ENCODE measurements around the gene MELK.

DNA sequence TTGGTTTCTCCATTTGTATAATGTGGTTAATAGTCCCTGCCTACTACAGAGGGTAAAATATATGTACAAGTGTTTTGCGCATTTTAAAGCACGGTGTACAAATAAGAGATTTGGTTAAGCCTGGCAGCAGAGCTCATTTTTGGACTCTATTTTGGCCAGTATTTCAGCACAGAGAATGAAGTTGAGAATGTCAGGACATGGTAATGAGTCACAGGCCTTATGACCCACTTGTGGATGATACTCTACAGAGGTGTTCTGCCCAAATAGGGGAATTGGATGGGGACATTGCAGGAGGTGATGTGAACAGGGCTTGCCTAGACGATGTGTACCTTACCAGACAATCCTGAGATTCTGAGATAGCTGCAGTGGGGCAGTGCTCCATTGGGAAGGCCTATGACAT is 50.6 kb downstream of the MELK start:
- TF ChIP-seq, protein P1, sequence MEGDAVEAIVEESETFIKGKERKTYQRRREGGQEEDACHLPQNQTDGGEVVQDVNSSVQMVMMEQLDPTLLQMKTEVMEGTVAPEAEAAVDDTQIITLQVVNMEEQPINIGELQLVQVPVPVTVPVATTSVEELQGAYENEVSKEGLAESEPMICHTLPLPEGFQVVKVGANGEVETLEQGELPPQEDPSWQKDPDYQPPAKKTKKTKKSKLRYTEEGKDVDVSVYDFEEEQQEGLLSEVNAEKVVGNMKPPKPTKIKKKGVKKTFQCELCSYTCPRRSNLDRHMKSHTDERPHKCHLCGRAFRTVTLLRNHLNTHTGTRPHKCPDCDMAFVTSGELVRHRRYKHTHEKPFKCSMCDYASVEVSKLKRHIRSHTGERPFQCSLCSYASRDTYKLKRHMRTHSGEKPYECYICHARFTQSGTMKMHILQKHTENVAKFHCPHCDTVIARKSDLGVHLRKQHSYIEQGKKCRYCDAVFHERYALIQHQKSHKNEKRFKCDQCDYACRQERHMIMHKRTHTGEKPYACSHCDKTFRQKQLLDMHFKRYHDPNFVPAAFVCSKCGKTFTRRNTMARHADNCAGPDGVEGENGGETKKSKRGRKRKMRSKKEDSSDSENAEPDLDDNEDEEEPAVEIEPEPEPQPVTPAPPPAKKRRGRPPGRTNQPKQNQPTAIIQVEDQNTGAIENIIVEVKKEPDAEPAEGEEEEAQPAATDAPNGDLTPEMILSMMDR (IDR thresholded peaks at IDR 0.05) = no peak
- no peak for TF ChIP-seq POLR2AphosphoS5 (IDR thresholded peaks at IDR 0.05)

Measured in breast epithelium (tissue), 3 donors.